ENCODE data around the gene CYP46A1.

DNA sequence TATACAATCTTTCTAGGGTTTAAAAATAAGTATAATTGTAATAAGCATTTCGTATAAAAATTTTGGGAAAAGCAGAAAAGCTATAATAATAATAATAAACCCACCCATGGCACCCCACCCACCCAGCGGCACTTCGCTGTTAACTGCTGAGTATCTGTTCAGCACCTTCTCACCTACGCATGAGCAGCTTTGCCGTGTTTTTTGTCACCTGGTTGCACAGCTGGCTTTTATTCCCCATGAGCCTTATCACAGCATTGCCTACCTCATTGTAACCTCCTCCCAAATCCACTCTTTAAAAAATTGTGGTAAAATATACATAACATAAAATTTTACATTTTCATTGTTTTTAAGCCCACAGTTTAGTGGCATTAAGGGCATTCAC lies 34.7 kb downstream of the CYP46A1 start:
- TF ChIP-seq, protein P1, sequence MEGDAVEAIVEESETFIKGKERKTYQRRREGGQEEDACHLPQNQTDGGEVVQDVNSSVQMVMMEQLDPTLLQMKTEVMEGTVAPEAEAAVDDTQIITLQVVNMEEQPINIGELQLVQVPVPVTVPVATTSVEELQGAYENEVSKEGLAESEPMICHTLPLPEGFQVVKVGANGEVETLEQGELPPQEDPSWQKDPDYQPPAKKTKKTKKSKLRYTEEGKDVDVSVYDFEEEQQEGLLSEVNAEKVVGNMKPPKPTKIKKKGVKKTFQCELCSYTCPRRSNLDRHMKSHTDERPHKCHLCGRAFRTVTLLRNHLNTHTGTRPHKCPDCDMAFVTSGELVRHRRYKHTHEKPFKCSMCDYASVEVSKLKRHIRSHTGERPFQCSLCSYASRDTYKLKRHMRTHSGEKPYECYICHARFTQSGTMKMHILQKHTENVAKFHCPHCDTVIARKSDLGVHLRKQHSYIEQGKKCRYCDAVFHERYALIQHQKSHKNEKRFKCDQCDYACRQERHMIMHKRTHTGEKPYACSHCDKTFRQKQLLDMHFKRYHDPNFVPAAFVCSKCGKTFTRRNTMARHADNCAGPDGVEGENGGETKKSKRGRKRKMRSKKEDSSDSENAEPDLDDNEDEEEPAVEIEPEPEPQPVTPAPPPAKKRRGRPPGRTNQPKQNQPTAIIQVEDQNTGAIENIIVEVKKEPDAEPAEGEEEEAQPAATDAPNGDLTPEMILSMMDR (conservative IDR thresholded peaks at IDR 0.05 in 1 of 2, IDR thresholded peaks at IDR 0.05 in 1 of 2; ENCODE audit: low read depth in 1 of 2, low read length in 2 of 2), result no peak
- no peak for TF ChIP-seq EZH2 (IDR thresholded peaks at IDR 0.05; ENCODE audit: low read length, missing control alignments)
